Thymus (tissue), 11 donors: ENCODE data around the gene KRTAP4-2. TPM values are rescaled to one million over a fixed set of nuclear protein-coding genes. Genes with fewer than 3 reads are reported as not detected.
"Not testable (repeated sequence)": the region's sequence is repeated elsewhere in the genome, so short reads cannot be mapped to it uniquely, and the experiment has no call there.

Experiments
- DNase-seq, 9 donors: peaks; one replicate each; pipeline ENCODE4 v3.0.0-alpha.2; 2013; ENCODE audit warnings: low spot score in 9 of 9, low read depth in 6 of 9, missing footprints in 1 of 9
- H3K27ac ChIP-seq, 2 donors: one replicate each; pipeline ENCODE4 v1.5.1; 2013; ENCODE audit warnings: control low read depth in 1 of 2, low read depth in 1 of 2, low read length in 1 of 2, mild to moderate bottlenecking in 1 of 2, moderate library complexity in 1 of 2
- H3K27me3 ChIP-seq, 2 donors: one replicate each; pipeline ENCODE4 v1.5.1; 2013; ENCODE audit warnings: low read length in 1 of 2; ENCODE audit not compliant: control insufficient read depth in 2 of 2, insufficient read depth in 1 of 2
- H3K36me3 ChIP-seq, 2 donors: one replicate each; pipeline ENCODE4 v1.5.1; 2013; ENCODE audit warnings: low read length in 1 of 2, mild to moderate bottlenecking in 1 of 2, moderate library complexity in 1 of 2; ENCODE audit not compliant: control insufficient read depth in 2 of 2, insufficient read depth in 2 of 2
- H3K4me1 ChIP-seq, 2 donors: one replicate each; pipeline ENCODE4 v1.5.1; 2013; ENCODE audit warnings: low read length in 2 of 2; ENCODE audit not compliant: control insufficient read depth in 2 of 2, insufficient read depth in 2 of 2
- H3K4me3 ChIP-seq, 2 donors: one replicate each; pipeline ENCODE4 v1.5.1; 2013; ENCODE audit warnings: low read length in 2 of 2, control low read depth in 1 of 2, mild to moderate bottlenecking in 1 of 2
- H3K9me3 ChIP-seq, 2 donors: one replicate each; pipeline ENCODE4 v1.5.1; 2013; ENCODE audit warnings: low read length in 1 of 2, mild to moderate bottlenecking in 1 of 2; ENCODE audit not compliant: control insufficient read depth in 2 of 2, insufficient read depth in 1 of 2
- WGBS: extraction: QIAGEN DNeasy Blood & Tissue Kit; methylation state at CpG from one replicate; pipeline ENCODE4 v1.1.7; 2013; 5-methylcytosine and 5-hydroxymethylcytosine counted together
- polyA plus RNA-seq: library from polyadenylated mRNA; stranded (reverse); fragments of 200-250 nt; gene quantifications from one replicate; pipeline ENCODE4 v1.2.3, GENCODE V29; 2013
- total RNA-seq: library from RNA; stranded (reverse); fragments of 120-200 nt; gene quantifications from one replicate; pipeline ENCODE4 v1.2.4, GENCODE V29; 2013
- donor health status: healthy.

The KRTAP4-2 gene
- total and polyA plus RNA-seq, 2 donors: not detected

- Histone ChIP-seq H3K9me3 (no peaks in the 10 kb centered on the region), H3K36me3 (no peaks in the 10 kb centered on the region), H3K27ac (no peak overlapping the region), H3K4me1 (no peaks in the 10 kb centered on the region), H3K4me3 (no peak overlapping the region), H3K27me3 (no peaks in the 10 kb centered on the region)
- WGBS: 54% methylated on average over 1 of the region's 1 CpG
- no peak for DNase-seq
These were observed 18.0 kb upstream of the KRTAP4-2 start for GRCh38 chr17:41196068-41196467.

- Histone ChIP-seq H3K27ac (no peak overlapping the region), H3K4me3 (no peak overlapping the region), H3K27me3 (no peaks in the 10 kb centered on the region), H3K36me3 (no peaks in the 10 kb centered on the region), H3K9me3 (no peaks in the 10 kb centered on the region), H3K4me1 (no peaks in the 10 kb centered on the region)
- 91% methylated on average over 3 of the region's 3 CpGs for WGBS
- DNase-seq: no peak
These were observed 12.3 kb upstream of the KRTAP4-2 start for GRCh38 chr17:41190328-41190727.

- not testable (repeated sequence) for H3K27me3 ChIP-seq, DNase-seq, H3K9me3 ChIP-seq, H3K4me1 ChIP-seq, H3K36me3 ChIP-seq, H3K4me3 ChIP-seq, H3K27ac ChIP-seq
- 100% methylated on average over 1 of the region's 1 CpG for WGBS
These were observed 11.9 kb upstream of the KRTAP4-2 start, which contains the start of gene KRTAP9-1 for GRCh38 chr17:41189837-41190318. KRTAP9-1 (plus strand) TSS chr17:41189887; CDS start chr17:41189887, 0 bp downstream.

- Histone ChIP-seq H3K27ac (no peak overlapping the region), H3K27me3 (no peaks in the 10 kb centered on the region), H3K36me3 (no peaks in the 10 kb centered on the region), H3K4me3 (no peak overlapping the region), H3K4me1 (no peaks in the 10 kb centered on the region), H3K9me3 (no peaks in the 10 kb centered on the region)
- DNase-seq: no peak
- 100% methylated on average over 2 of the region's 2 CpGs for WGBS
These were observed 8.9 kb upstream of the KRTAP4-2 start for GRCh38 chr17:41186872-41187271.

GRCh38 chr17:41185001-41185400, 7.0 kb upstream of the KRTAP4-2 start:
- 84% methylated on average over 1 of the region's 1 CpG for WGBS

GRCh38 chr17:41184480-41184961, 6.5 kb upstream of the KRTAP4-2 start, which contains the start of gene KRTAP4-1:
KRTAP4-1 (minus strand) TSS chr17:41184911; CDS start chr17:41184854, 57 bp downstream.
- H3K27me3 ChIP-seq: peaks cover 0 to 3% of the 10 kb centered on the region in 2 donors
- DNase-seq: no peak
- WGBS: 84% methylated on average over 9 of the region's 9 CpGs
- no peaks in the 10 kb centered on the region for H3K9me3 ChIP-seq
- no peaks in the 10 kb centered on the region for H3K4me1 ChIP-seq
- H3K27ac ChIP-seq: no peak within 1 kb of the TSS
- no peak within 1 kb of the TSS for H3K4me3 ChIP-seq
- H3K36me3 ChIP-seq: no peaks in the 10 kb centered on the region

More at GRCh38 chr17:41185001-41185400, 7.0 kb upstream of the KRTAP4-2 start:
- Histone ChIP-seq H3K9me3 (no peaks in the 10 kb centered on the region), H3K4me3 (no peak overlapping the region), H3K27ac (no peak overlapping the region), H3K4me1 (no peaks in the 10 kb centered on the region), H3K36me3 (no peaks in the 10 kb centered on the region), H3K27me3 (peaks cover 0 to 2% of the 10 kb centered on the region in 2 donors)
- DNase-seq: no peak

GRCh38 chr17:41178843-41179616, 1.0 kb upstream of the KRTAP4-2 start:
- Histone ChIP-seq H3K27me3 (peaks cover 0 to 4% of the 10 kb centered on the region in 2 donors), H3K36me3 (no peaks in the 10 kb centered on the region), H3K9me3 (no peaks in the 10 kb centered on the region), H3K4me3 (no peak overlapping the region), H3K4me1 (no peaks in the 10 kb centered on the region), H3K27ac (no peak overlapping the region)
- no peak for DNase-seq
- 90% methylated on average over 1 of the region's 1 CpG for WGBS

GRCh38 chr17:41178341-41178740, 320 bp upstream of the KRTAP4-2 start:
- H3K36me3 ChIP-seq: no peaks in the 10 kb centered on the region
- no peaks in the 10 kb centered on the region for H3K4me1 ChIP-seq
- no peak overlapping the region for H3K27ac ChIP-seq
- no peak for DNase-seq
- H3K27me3 ChIP-seq: peaks cover 0 to 4% of the 10 kb centered on the region in 2 donors
- WGBS: 98% methylated on average over 3 of the region's 3 CpGs
- no peaks in the 10 kb centered on the region for H3K9me3 ChIP-seq
- no peak overlapping the region for H3K4me3 ChIP-seq

- no peak for DNase-seq
- Histone ChIP-seq H3K27me3 (peaks cover 0 to 4% of the 10 kb centered on the region in 2 donors), H3K27ac (no peak overlapping the region), H3K4me3 (no peak overlapping the region), H3K9me3 (no peaks in the 10 kb centered on the region), H3K36me3 (no peaks in the 10 kb centered on the region), H3K4me1 (no peaks in the 10 kb centered on the region)
- WGBS: 80% methylated on average over 3 of the region's 3 CpGs
These were observed 1.2 kb downstream of the KRTAP4-2 start for GRCh38 chr17:41176744-41177387.
